Immature natural killer cell (primary cell): ENCODE measurements around the gene CHAF1A. TPM values are rescaled to one million over a fixed set of nuclear protein-coding genes. Genes with fewer than 3 reads are reported as not detected.

Experiments
- DNase-seq, 3 donors: peaks; one replicate each; pipeline ENCODE4 v3.0.0; 2022; ENCODE audit warnings: mixed read lengths in 1 of 3
- H3K27ac Mint-ChIP-seq, 6 donors: one replicate each; pipeline ENCODE4 v1.8.0; 2020; ENCODE audit warnings: mixed read lengths in 6 of 6, mild to moderate bottlenecking in 5 of 6, inconsistent platforms in 4 of 6, moderate library complexity in 3 of 6
- H3K27me3 Mint-ChIP-seq, 3 donors: one replicate each; pipeline ENCODE4 v1.8.0; 2020 to 2021; ENCODE audit warnings: low read depth in 3 of 3, mild to moderate bottlenecking in 3 of 3, mixed read lengths in 3 of 3, moderate library complexity in 3 of 3, inconsistent platforms in 1 of 3
- H3K36me3 Mint-ChIP-seq, 3 donors: one replicate each; pipeline ENCODE4 v1.8.0; 2020; ENCODE audit warnings: mixed read lengths in 3 of 3, inconsistent platforms in 2 of 3, mild to moderate bottlenecking in 2 of 3
- H3K4me1 Mint-ChIP-seq, 2 donors: one replicate each; pipeline ENCODE4 v1.8.0; 2020; ENCODE audit warnings: inconsistent platforms in 2 of 2, mild to moderate bottlenecking in 2 of 2, mixed read lengths in 2 of 2, moderate library complexity in 1 of 2
- H3K4me3 Mint-ChIP-seq, 5 donors: one replicate each; pipeline ENCODE4 v1.8.0; 2020; ENCODE audit warnings: mild to moderate bottlenecking in 5 of 5, mixed read lengths in 5 of 5, inconsistent platforms in 3 of 5, moderate library complexity in 3 of 5
- H3K9me3 Mint-ChIP-seq, 6 donors: one replicate each; pipeline ENCODE4 v1.8.0; 2020; ENCODE audit warnings: mild to moderate bottlenecking in 6 of 6, mixed read lengths in 6 of 6, inconsistent platforms in 4 of 6, moderate library complexity in 3 of 6
- polyA plus RNA-seq, 3 donors: library from polyadenylated mRNA; unstranded; fragments of 300-500 nt; fragmentation: Illumina TruSeq; gene quantifications; one replicate each; pipeline ENCODE4 v1.2.3, GENCODE V29; 2021

CHAF1A gene
- polyA plus RNA-seq, 3 donors from 2014 or later, result 1.5 to 8.5 (median 2.9) TPM

- no peaks in the 10 kb centered on the region for H3K9me3 Mint-ChIP-seq
- no peak overlapping the region for H3K4me3 Mint-ChIP-seq
- H3K36me3 Mint-ChIP-seq, result peaks cover 9 to 16% (median 12%) of the 10 kb centered on the region in 3 donors
- no peaks in the 10 kb centered on the region for H3K4me1 Mint-ChIP-seq
- DNase-seq, result no peak
- H3K27me3 Mint-ChIP-seq, result peaks cover 0 to 2% (median 0%) of the 10 kb centered on the region in 3 donors
- no peak overlapping the region for H3K27ac Mint-ChIP-seq
Observed at GRCh38 chr19:4488496-4488895, 86.1 kb downstream of the CHAF1A start.

GRCh38 chr19:4491446-4491845 is 89.0 kb downstream of the CHAF1A start:
- Mint-ChIP-seq H3K27me3 (peaks cover 0 to 2% (median 0%) of the 10 kb centered on the region in 3 donors), H3K36me3 (peaks cover 7 to 12% (median 7%) of the 10 kb centered on the region in 3 donors), H3K9me3 (no peaks in the 10 kb centered on the region), H3K4me1 (no peaks in the 10 kb centered on the region), H3K27ac (no peak overlapping the region), H3K4me3 (no peak overlapping the region)
- no peak for DNase-seq

- Mint-ChIP-seq H3K27me3 (peaks cover 0 to 2% (median 0%) of the 10 kb centered on the region in 3 donors), H3K27ac (no peak overlapping the region), H3K4me3 (no peak overlapping the region), H3K36me3 (peaks cover 4 to 9% (median 7%) of the 10 kb centered on the region in 3 donors), H3K4me1 (no peaks in the 10 kb centered on the region), H3K9me3 (no peaks in the 10 kb centered on the region)
- no peak for DNase-seq
Observed at GRCh38 chr19:4492337-4493103, 90.1 kb downstream of the CHAF1A start.

Other genes with a start within 250 kb of the CHAF1A start
- not detected for gene CREB3L3, start 249.0 kb upstream of the CHAF1A start, polyA plus RNA-seq
- 1 to 10 TPM in 2 of 3 donors, under 1 TPM in 1; 0.86 to 7.4 (median 1.4) TPM for gene SIRT6, start 220.1 kb upstream of the CHAF1A start, polyA plus RNA-seq
- gene ANKRD24, start 220.0 kb upstream of the CHAF1A start, polyA plus RNA-seq, result under 1 TPM in 1 of 3 donors, not detected in 2; 0.24 TPM
- not detected for gene EBI3, start 173.1 kb upstream of the CHAF1A start, polyA plus RNA-seq
- 10 to 100 TPM; 13.8 to 42.4 (median 16.9) TPM for gene YJU2, start 155.6 kb upstream of the CHAF1A start, polyA plus RNA-seq
- gene SHD, start 123.4 kb upstream of the CHAF1A start, polyA plus RNA-seq, result not detected
- gene TMIGD2, start 100.3 kb upstream of the CHAF1A start, polyA plus RNA-seq, result 100 to 1,000 TPM in 1 of 3 donors, 10 to 100 TPM in 2; 85.3 to 116 (median 86.1) TPM
- gene FSD1, start 98.0 kb upstream of the CHAF1A start, polyA plus RNA-seq, result 10 to 100 TPM; 10.1 to 23.8 (median 12.8) TPM
- gene STAP2, start 63.8 kb upstream of the CHAF1A start, polyA plus RNA-seq, result 1 to 10 TPM in 1 of 3 donors, under 1 TPM in 1, not detected in 1; 0.89 to 4.2 TPM
- gene MPND, start 59.1 kb upstream of the CHAF1A start, polyA plus RNA-seq, result 10 to 100 TPM in 2 of 3 donors, 1 to 10 TPM in 1; 9.0 to 13.4 (median 11.3) TPM
- gene SH3GL1, start 2.1 kb upstream of the CHAF1A start, polyA plus RNA-seq, result 10 to 100 TPM; 13.8 to 24.6 (median 18.4) TPM
- 1 to 10 TPM; 4.7 to 8.3 (median 6.3) TPM for gene UBXN6, start 55.2 kb downstream of the CHAF1A start, polyA plus RNA-seq
- gene HDGFL2, start 69.7 kb downstream of the CHAF1A start, polyA plus RNA-seq, result 10 to 100 TPM in 2 of 3 donors, 1 to 10 TPM in 1; 7.3 to 32.5 (median 16.1) TPM
- under 1 TPM in 2 of 3 donors, not detected in 1; 0.03 to 0.20 TPM for gene PLIN4, start 115.8 kb downstream of the CHAF1A start, polyA plus RNA-seq
- gene PLIN5, start 132.6 kb downstream of the CHAF1A start, polyA plus RNA-seq, result not detected
- not detected for gene LRG1, start 137.4 kb downstream of the CHAF1A start, polyA plus RNA-seq
- not detected for gene SEMA6B, start 157.0 kb downstream of the CHAF1A start, polyA plus RNA-seq
- 10 to 100 TPM in 1 of 3 donors, 1 to 10 TPM in 2; 2.4 to 14.1 (median 5.2) TPM for gene TNFAIP8L1, start 236.9 kb downstream of the CHAF1A start, polyA plus RNA-seq